Activated CD4-positive, alpha-beta T cell treated with anti-CD3 and anti-CD28 coated beads, Interleukin-2, Interleukin-4, amounts not matched to agents 100 ng/mL and 50 ng/mL, durations not matched to agents 16 hours and 8 hours (primary cell): Measurements from ENCODE around the gene RWDD3.

Experiments used
- DNase-seq: peaks from one replicate; pipeline ENCODE4 v3.0.0-alpha.2; 2020; ENCODE audit warnings: low spot score

RWDD3 gene

GRCh38 chr1:95230256-95230655 lies 3.8 kb upstream of the RWDD3 start:
- no peak for DNase-seq

- DNase-seq = no peak
Observed at GRCh38 chr1:95230768-95231191, 3.2 kb upstream of the RWDD3 start.

GRCh38 chr1:95232646-95233318 lies 1.2 kb upstream of the RWDD3 start:
- DNase-seq = no peak

GRCh38 chr1:95233319-95233736 lies 682 bp upstream of the RWDD3 start:
- no peak for DNase-seq

GRCh38 chr1:95236784-95237575 lies 3.0 kb downstream of the RWDD3 start:
- DNase-seq = no peak

- DNase-seq = no peak
Observed at GRCh38 chr1:95237981-95238703, 4.1 kb downstream of the RWDD3 start.

- DNase-seq = no peak
Observed at GRCh38 chr1:95245029-95245428, 11.0 kb downstream of the RWDD3 start.

- DNase-seq = no peak
Observed at GRCh38 chr1:95246511-95246910, 12.5 kb downstream of the RWDD3 start.

GRCh38 chr1:95247607-95248006 lies 13.6 kb downstream of the RWDD3 start:
- DNase-seq = no peak

- DNase-seq = no peak
Observed at GRCh38 chr1:95249916-95250315, 15.9 kb downstream of the RWDD3 start.

GRCh38 chr1:95252422-95252821 lies 18.4 kb downstream of the RWDD3 start:
- DNase-seq = no peak

GRCh38 chr1:95254959-95255358 lies 20.9 kb downstream of the RWDD3 start:
- DNase-seq = no peak

GRCh38 chr1:95255826-95256225 lies 21.8 kb downstream of the RWDD3 start:
- no peak for DNase-seq

GRCh38 chr1:95257758-95258157 lies 23.7 kb downstream of the RWDD3 start:
- DNase-seq = no peak

- DNase-seq = no peak
Observed at GRCh38 chr1:95259245-95259644, 25.2 kb downstream of the RWDD3 start.

GRCh38 chr1:95262913-95263312 lies 28.9 kb downstream of the RWDD3 start:
- no peak for DNase-seq

GRCh38 chr1:95263450-95263849 lies 29.4 kb downstream of the RWDD3 start:
- no peak for DNase-seq

- DNase-seq = no peak
Observed at GRCh38 chr1:95265106-95265505, 31.1 kb downstream of the RWDD3 start.

- no peak for DNase-seq
Observed at GRCh38 chr1:95276429-95276828, 42.4 kb downstream of the RWDD3 start.

GRCh38 chr1:95278173-95279006 lies 44.4 kb downstream of the RWDD3 start:
- DNase-seq = no peak

- DNase-seq = no peak
Observed at GRCh38 chr1:95281781-95282517, 47.9 kb downstream of the RWDD3 start.
